ENCODE measurements around the gene CCDC73. TPM values are rescaled to one million over a fixed set of nuclear protein-coding genes. Genes with fewer than 3 reads are reported as not detected.

Gene CCDC73
- total and polyA plus RNA-seq, 4 donors, result 0.02 to 0.50 (median 0.33) TPM

- TF ChIP-seq REST (IDR thresholded peaks at IDR 0.05) (no peak), RAD21 (IDR thresholded peaks at IDR 0.05) (no peak), TAF1 (conservative IDR thresholded peaks at IDR 0.05) (no peak), FOXA1 (IDR thresholded peaks at IDR 0.05) (no peak)
These were observed 238.6 kb downstream of the CCDC73 start (continued) for GRCh38 chr11:32555895-32556294.

GRCh38 chr11:32555091-32555490, 239.4 kb downstream of the CCDC73 start:
- no peak overlapping the region for H3K27ac ChIP-seq (ENCODE audit: low read depth in 1 of 2, low read length in 2 of 2)
- no peak overlapping the region for H3K4me3 ChIP-seq (ENCODE audit: low read depth in 1 of 3, low read length in 3 of 3)
- H3K27me3 ChIP-seq (ENCODE audit: control insufficient read depth in 4 of 4, insufficient read depth in 4 of 4, low read length in 3 of 4), result no peaks in the 10 kb centered on the region
- WGBS, result 54% methylated on average over 4 of the region's 4 CpGs
- H3K36me3 ChIP-seq (ENCODE audit: control insufficient read depth in 4 of 4, insufficient read depth in 3 of 4, low read depth in 1 of 4, low read length in 3 of 4), result no peaks in the 10 kb centered on the region
- no peak for DNase-seq (ENCODE audit: low spot score)
- H3K4me1 ChIP-seq (ENCODE audit: control insufficient read depth in 4 of 4, insufficient read depth in 4 of 4, low read length in 3 of 4), result no peaks in the 10 kb centered on the region
- no peak overlapping the region for H3K9ac ChIP-seq (ENCODE audit: low read depth in 1 of 2, low read length in 2 of 2)
- no peak for TF ChIP-seq RAD21 (IDR thresholded peaks at IDR 0.05)
- no peak for TF ChIP-seq YY1 (IDR thresholded peaks at IDR 0.05)
- no peak for TF ChIP-seq MAX (IDR thresholded peaks at IDR 0.05)
- no peak for TF ChIP-seq REST (IDR thresholded peaks at IDR 0.05)
- TF ChIP-seq ATF3 (IDR thresholded peaks at IDR 0.05), result no peak
- TF ChIP-seq HNF4A (conservative IDR thresholded peaks at IDR 0.05), result no peak
- TF ChIP-seq SP1 (IDR thresholded peaks at IDR 0.05), result no peak
- TF ChIP-seq TAF1 (conservative IDR thresholded peaks at IDR 0.05), result no peak
- TF ChIP-seq FOXA1 (IDR thresholded peaks at IDR 0.05), result no peak
- TF ChIP-seq EGR1 (IDR thresholded peaks at IDR 0.05; ENCODE audit: low read depth in 2 of 2), result no peak
- no peak for TF ChIP-seq ZBTB33 (IDR thresholded peaks at IDR 0.05)
- no peak for TF ChIP-seq HNF4G (IDR thresholded peaks at IDR 0.05)
- TF ChIP-seq RXRA (IDR thresholded peaks at IDR 0.05), result no peak
- no peak for TF ChIP-seq JUND (IDR thresholded peaks at IDR 0.05)
- H3K9me3 ChIP-seq (ENCODE audit: control insufficient read depth in 4 of 4, low read length in 3 of 4), result no peaks in the 10 kb centered on the region

Other genes starting within 250 kb of the CCDC73 start
- 100 to 1,000 TPM; 139 to 223 TPM for gene EIF3M, start 210.8 kb downstream of the CCDC73 start, total RNA-seq
- gene EIF3M, start 210.8 kb downstream of the CCDC73 start, polyA plus RNA-seq, result 100 to 1,000 TPM; 115 to 145 TPM
- 10 to 100 TPM in 1 of 2 donors, 1 to 10 TPM in 1; 6.2 to 12.0 TPM for gene PRRG4, start 35.3 kb upstream of the CCDC73 start, total RNA-seq
- gene PRRG4, start 35.3 kb upstream of the CCDC73 start, polyA plus RNA-seq, result 1 to 10 TPM; 3.4 to 5.7 TPM
- 10 to 100 TPM; 11.9 to 12.6 TPM for gene QSER1, start 98.1 kb upstream of the CCDC73 start, total RNA-seq
- 1 to 10 TPM; 2.4 TPM for gene QSER1, start 98.1 kb upstream of the CCDC73 start, polyA plus RNA-seq
- 10 to 100 TPM in 1 of 2 donors, 1 to 10 TPM in 1; 7.1 to 64.8 TPM for gene DEPDC7, start 221.2 kb upstream of the CCDC73 start, total RNA-seq
- gene DEPDC7, start 221.2 kb upstream of the CCDC73 start, polyA plus RNA-seq, result 10 to 100 TPM; 21.0 to 62.0 TPM
- gene TCP11L1, start 244.9 kb upstream of the CCDC73 start, total RNA-seq, result 10 to 100 TPM; 10.5 to 11.7 TPM
- gene TCP11L1, start 244.9 kb upstream of the CCDC73 start, polyA plus RNA-seq, result 1 to 10 TPM; 2.9 to 3.3 TPM